Measurements from ENCODE around the gene SPINK1. TPM values are rescaled to one million over a fixed set of nuclear protein-coding genes. Genes with fewer than 3 reads are reported as not detected.

Gene SPINK1
- total and polyA plus RNA-seq, 4 donors = 4.0 to 20.2 (median 15.0) TPM

DNA sequence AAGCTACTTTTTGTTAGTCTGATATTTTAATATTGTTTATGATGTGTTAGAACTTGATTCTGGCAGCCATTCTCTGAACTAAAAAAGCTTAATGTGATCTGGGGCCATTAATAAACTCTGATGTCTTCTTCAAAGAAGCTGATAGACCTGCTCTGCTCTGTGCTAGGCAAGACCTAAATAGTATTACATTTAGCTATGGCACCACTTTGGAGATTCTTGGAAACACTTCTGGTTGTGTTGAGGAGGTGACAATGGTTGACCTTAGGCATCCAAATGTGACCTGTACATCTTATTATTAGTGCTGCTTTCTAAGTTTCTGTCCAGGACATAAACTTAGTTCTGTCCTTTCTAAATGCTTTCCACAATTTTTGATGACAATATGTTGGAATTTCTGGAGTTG lies 25.3 kb upstream of the SPINK1 start:
- Histone ChIP-seq H3K4me3 (no peak overlapping the region), H3K9me3 (ENCODE audit: control insufficient read depth in 4 of 4, insufficient read depth in 3 of 4, low read length in 3 of 4) (no peaks in the 10 kb centered on the region), H3K36me3 (ENCODE audit: control insufficient read depth in 4 of 4, insufficient read depth in 4 of 4, low read length in 4 of 4) (no peaks in the 10 kb centered on the region), H3K4me1 (ENCODE audit: control insufficient read depth in 5 of 5, insufficient read depth in 5 of 5, low read length in 5 of 5) (peaks cover 0 to 5% (median 0%) of the 10 kb centered on the region in 5 donors), H3K9ac (ENCODE audit: insufficient read depth in 1 of 2, low read length in 2 of 2) (no peak overlapping the region), H3K27ac (ENCODE audit: low read depth in 1 of 2, low read length in 1 of 2) (no peak overlapping the region), H3K27me3 (ENCODE audit: control insufficient read depth in 3 of 3, insufficient read depth in 3 of 3, low read length in 2 of 3) (no peaks in the 10 kb centered on the region)
- DNase-seq (no peak), ATAC-seq (ENCODE audit: insufficient read depth, low FRiP score) (no peak)
- TF ChIP-seq, protein P1, sequence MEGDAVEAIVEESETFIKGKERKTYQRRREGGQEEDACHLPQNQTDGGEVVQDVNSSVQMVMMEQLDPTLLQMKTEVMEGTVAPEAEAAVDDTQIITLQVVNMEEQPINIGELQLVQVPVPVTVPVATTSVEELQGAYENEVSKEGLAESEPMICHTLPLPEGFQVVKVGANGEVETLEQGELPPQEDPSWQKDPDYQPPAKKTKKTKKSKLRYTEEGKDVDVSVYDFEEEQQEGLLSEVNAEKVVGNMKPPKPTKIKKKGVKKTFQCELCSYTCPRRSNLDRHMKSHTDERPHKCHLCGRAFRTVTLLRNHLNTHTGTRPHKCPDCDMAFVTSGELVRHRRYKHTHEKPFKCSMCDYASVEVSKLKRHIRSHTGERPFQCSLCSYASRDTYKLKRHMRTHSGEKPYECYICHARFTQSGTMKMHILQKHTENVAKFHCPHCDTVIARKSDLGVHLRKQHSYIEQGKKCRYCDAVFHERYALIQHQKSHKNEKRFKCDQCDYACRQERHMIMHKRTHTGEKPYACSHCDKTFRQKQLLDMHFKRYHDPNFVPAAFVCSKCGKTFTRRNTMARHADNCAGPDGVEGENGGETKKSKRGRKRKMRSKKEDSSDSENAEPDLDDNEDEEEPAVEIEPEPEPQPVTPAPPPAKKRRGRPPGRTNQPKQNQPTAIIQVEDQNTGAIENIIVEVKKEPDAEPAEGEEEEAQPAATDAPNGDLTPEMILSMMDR (IDR thresholded peaks at IDR 0.05; ENCODE audit: control extremely low read depth, extremely low read depth) = no peak

DNA sequence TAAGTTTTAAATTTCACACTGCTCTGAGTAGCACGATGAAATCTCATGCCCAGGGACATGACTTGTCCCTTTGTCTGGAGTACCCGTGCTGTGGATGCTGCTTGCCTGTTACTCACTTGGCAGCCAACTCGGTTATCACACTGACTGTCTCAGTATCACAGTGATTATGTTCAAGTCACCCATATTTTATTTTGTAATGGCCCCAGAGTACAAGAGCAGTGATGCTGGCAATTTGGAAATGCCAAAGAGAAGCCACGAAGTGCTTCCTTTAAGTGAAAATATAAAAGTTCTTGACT lies 24.3 kb upstream of the SPINK1 start:
- peaks cover 0 to 5% (median 0%) of the 10 kb centered on the region in 5 donors for H3K4me1 ChIP-seq (ENCODE audit: control insufficient read depth in 5 of 5, insufficient read depth in 5 of 5, low read length in 5 of 5)
- H3K36me3 ChIP-seq (ENCODE audit: control insufficient read depth in 4 of 4, insufficient read depth in 4 of 4, low read length in 4 of 4) = no peaks in the 10 kb centered on the region
- no peak overlapping the region for H3K9ac ChIP-seq (ENCODE audit: insufficient read depth in 1 of 2, low read length in 2 of 2)
- DNase-seq (no peak), ATAC-seq (ENCODE audit: insufficient read depth, low FRiP score) (no peak)
- TF ChIP-seq, protein P1 (IDR thresholded peaks at IDR 0.05; ENCODE audit: control extremely low read depth, extremely low read depth) = no peak
- H3K9me3 ChIP-seq (ENCODE audit: control insufficient read depth in 4 of 4, insufficient read depth in 3 of 4, low read length in 3 of 4) = peaks cover 0 to 1% (median 0%) of the 10 kb centered on the region in 4 donors
- no peak overlapping the region for H3K4me3 ChIP-seq
- no peak overlapping the region for H3K27ac ChIP-seq (ENCODE audit: low read depth in 1 of 2, low read length in 1 of 2)
- no peaks in the 10 kb centered on the region for H3K27me3 ChIP-seq (ENCODE audit: control insufficient read depth in 3 of 3, insufficient read depth in 3 of 3, low read length in 2 of 3)
- 49 to 55% methylated on average over 4 of the region's 4 CpGs for WGBS, 2 donors

DNA sequence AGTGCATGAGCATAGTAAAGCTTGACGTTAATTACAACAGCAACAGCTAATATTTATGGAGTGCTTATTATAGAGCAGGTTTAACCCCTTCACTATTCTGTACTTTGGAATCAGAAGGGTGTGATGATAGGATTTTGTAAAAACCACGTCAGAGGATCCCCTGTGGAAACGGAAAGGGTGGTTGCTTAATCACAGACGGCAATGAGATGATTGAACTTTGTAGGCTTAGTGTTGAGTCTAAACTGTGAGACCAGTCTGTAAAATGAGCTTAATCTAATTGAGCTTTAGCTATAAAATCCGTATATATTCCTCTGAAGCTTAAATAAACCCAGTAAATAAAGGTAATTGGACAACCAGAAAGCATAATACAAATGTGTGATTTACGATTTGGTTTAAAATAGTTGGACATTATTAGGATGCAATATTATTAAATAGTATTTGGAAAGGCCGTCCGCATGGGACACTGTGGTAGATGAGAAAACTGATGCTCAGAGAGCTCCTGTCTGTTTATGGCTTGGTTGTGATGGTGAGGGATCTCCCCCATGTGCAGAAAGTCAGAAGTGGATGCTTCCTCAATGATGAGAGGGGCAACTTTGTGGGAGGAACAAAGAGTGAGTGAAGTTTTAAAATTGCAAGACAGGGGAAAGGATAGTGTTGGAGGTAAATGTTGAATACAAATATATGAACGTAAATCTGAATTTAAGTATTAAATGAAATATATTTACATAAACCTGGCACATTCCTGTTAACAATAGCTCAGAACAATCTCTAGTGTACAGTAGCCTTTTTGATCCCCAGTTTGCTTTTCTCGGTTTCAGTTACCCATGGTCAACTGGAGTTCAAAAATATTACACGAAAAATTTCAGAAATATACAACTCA lies 23.7 kb upstream of the SPINK1 start:
- DNase-seq (no peak), ATAC-seq (ENCODE audit: insufficient read depth, low FRiP score) (no peak)
- no peaks in the 10 kb centered on the region for H3K36me3 ChIP-seq (ENCODE audit: control insufficient read depth in 4 of 4, insufficient read depth in 4 of 4, low read length in 4 of 4)
- H3K27me3 ChIP-seq (ENCODE audit: control insufficient read depth in 3 of 3, insufficient read depth in 3 of 3, low read length in 2 of 3) = no peaks in the 10 kb centered on the region
- H3K4me1 ChIP-seq (ENCODE audit: control insufficient read depth in 5 of 5, insufficient read depth in 5 of 5, low read length in 5 of 5) = peaks cover 0 to under 1% (median 0%) of the 10 kb centered on the region in 5 donors
- 70 to 76% methylated on average over 11 of the region's 11 CpGs for WGBS, 2 donors
- H3K27ac ChIP-seq (ENCODE audit: low read depth in 1 of 2, low read length in 1 of 2) = no peak overlapping the region
- H3K9me3 ChIP-seq (ENCODE audit: control insufficient read depth in 4 of 4, insufficient read depth in 3 of 4, low read length in 3 of 4) = peaks cover 0 to 1% (median 0%) of the 10 kb centered on the region in 4 donors
- no peak overlapping the region for H3K9ac ChIP-seq (ENCODE audit: insufficient read depth in 1 of 2, low read length in 2 of 2)
- TF ChIP-seq, protein P1 (IDR thresholded peaks at IDR 0.05; ENCODE audit: control extremely low read depth, extremely low read depth) = no peak
- H3K4me3 ChIP-seq = no peak overlapping the region
